ENCODE measurements around the gene TP53INP2. TPM values are rescaled to one million over a fixed set of nuclear protein-coding genes. Genes with fewer than 3 reads are reported as not detected.

TP53INP2 gene
- total and polyA plus RNA-seq, 2 of the 8 experiments (the other 6 are each of a cell fraction or from before 2014, with no cell fraction given): 2.4 to 4.8 TPM

DNA sequence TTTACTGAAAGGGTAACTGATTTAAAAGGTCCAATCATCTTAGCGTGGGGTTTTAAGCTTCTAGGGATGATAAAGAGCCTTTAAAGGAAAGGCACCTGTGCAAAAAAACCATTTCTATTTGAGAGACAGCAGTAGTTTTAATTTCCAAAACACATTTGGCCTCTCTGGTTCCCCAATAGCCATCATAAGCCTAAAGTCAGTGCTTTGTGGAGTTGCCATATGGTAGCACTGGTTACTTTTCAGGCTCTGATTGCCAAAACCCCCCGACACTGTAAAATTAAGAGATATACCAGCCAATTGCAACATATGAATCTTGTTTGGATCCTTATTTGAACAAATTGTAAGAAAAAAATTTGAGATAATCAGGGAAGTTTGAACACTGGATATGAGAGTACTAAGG lies 44.6 kb downstream of the TP53INP2 start:
- TF ChIP-seq, protein P1, sequence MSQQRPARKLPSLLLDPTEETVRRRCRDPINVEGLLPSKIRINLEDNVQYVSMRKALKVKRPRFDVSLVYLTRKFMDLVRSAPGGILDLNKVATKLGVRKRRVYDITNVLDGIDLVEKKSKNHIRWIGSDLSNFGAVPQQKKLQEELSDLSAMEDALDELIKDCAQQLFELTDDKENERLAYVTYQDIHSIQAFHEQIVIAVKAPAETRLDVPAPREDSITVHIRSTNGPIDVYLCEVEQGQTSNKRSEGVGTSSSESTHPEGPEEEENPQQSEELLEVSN (IDR thresholded peaks at IDR 0.05): no peak
- no peak for TF ChIP-seq HDAC6 (IDR thresholded peaks at IDR 0.05; ENCODE audit: low read depth, low read length)
- no peak for TF ChIP-seq ZNF274 (IDR thresholded peaks at IDR 0.05; ENCODE audit: borderline replicate concordance, extremely low read depth, low read length)
- TF ChIP-seq, protein P2, sequence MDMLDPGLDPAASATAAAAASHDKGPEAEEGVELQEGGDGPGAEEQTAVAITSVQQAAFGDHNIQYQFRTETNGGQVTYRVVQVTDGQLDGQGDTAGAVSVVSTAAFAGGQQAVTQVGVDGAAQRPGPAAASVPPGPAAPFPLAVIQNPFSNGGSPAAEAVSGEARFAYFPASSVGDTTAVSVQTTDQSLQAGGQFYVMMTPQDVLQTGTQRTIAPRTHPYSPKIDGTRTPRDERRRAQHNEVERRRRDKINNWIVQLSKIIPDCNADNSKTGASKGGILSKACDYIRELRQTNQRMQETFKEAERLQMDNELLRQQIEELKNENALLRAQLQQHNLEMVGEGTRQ (IDR thresholded peaks at IDR 0.05; ENCODE audit: low read length): no peak
- TF ChIP-seq CBX8 (IDR thresholded peaks at IDR 0.05; ENCODE audit: borderline replicate concordance, low read depth, low read length): no peak
- CTCF ChIA-PET (ENCODE audit: partially characterized antibody): interaction anchor here (1.0 kb wide), 1 partner anchor 18 kb away, joined by 4 read pairs; no protein-coding TSS in a partner anchor

More for the DNA sequence above, 44.6 kb downstream of the TP53INP2 start:
- H3K56ac ChIP-seq (replicated peaks; ENCODE audit: insufficient read length, low read depth, low read length): no peak overlapping the region
- no peak overlapping the region for H3K27ac ChIP-seq (ENCODE audit: low read depth, low read length)
- no peak overlapping the region for H3K18ac ChIP-seq (ENCODE audit: extremely low read depth, low read length)
- H3K4me2 ChIP-seq (ENCODE audit: insufficient read depth in 1 of 2, low read depth in 2 of 2, low read length in 2 of 2): no peak overlapping the region
- WGBS, 2 experiments (ENCODE audit: extremely low coverage in 1 of 2, insufficient coverage in 1 of 2, insufficient read length in 1 of 2, insufficient replicate concordance in 2 of 2, low coverage in 1 of 2, low lambda C conversion rate in 2 of 2, missing lambda C conversion rate in 1 of 2): 100% methylated on average over 2 of the region's 2 CpGs; no CpG with 5 or more reads in 1 of the 2 experiments
- H3K4me3 ChIP-seq (ENCODE audit: extremely low read depth in 1 of 4, insufficient read depth in 2 of 4, low read depth in 3 of 4, low read length in 4 of 4): no peak overlapping the region
- H2AK5ac ChIP-seq (ENCODE audit: low read depth, low read length): no peak overlapping the region
- no peaks in the 10 kb centered on the region for H3K23me2 ChIP-seq (ENCODE audit: low read depth, low read length)
- no peak overlapping the region for H3K14ac ChIP-seq (ENCODE audit: insufficient read length)
- no peak for DNase-seq (ENCODE audit: low read depth in 1 of 2, low spot score in 2 of 2)
- H2BK5ac ChIP-seq (ENCODE audit: low read depth, low read length): no peak overlapping the region
- POLR2A ChIA-PET (ENCODE audit: partially characterized antibody): no interaction called here
- no peaks in the 10 kb centered on the region for H3K4me1 ChIP-seq (replicated peaks in 1 of 4; ENCODE audit: control insufficient read depth in 3 of 4, insufficient read depth in 4 of 4, low read length in 3 of 4)
- H3K79me2 ChIP-seq (ENCODE audit: control insufficient read depth in 1 of 2, insufficient read depth in 2 of 2, low read length in 2 of 2): no peaks in the 10 kb centered on the region
- H2BK120ac ChIP-seq (replicated peaks; ENCODE audit: low read depth, low read length): no peak overlapping the region
- H4K20me1 ChIP-seq (replicated peaks in 1 of 2; ENCODE audit: control insufficient read depth in 1 of 2, insufficient read depth in 2 of 2, low read length in 2 of 2): peaks cover 0 to 2% of the 10 kb centered on the region in 2 experiments
- no peak overlapping the region for H2BK20ac ChIP-seq (ENCODE audit: low read length)
- no peak overlapping the region for H2BK12ac ChIP-seq (ENCODE audit: low read depth, low read length)
- H3K9me3 ChIP-seq (ENCODE audit: insufficient read depth in 2 of 2, low read depth in 1 of 2, low read length in 1 of 2): no peaks in the 10 kb centered on the region
- no peak overlapping the region for H3K9ac ChIP-seq (replicated peaks in 1 of 4; ENCODE audit: extremely low read depth in 1 of 4, low read depth in 3 of 4, low read length in 3 of 4)
- H4K8ac ChIP-seq (ENCODE audit: extremely low read depth, insufficient read depth, low read length): no peak overlapping the region
- no peaks in the 10 kb centered on the region for H3K79me1 ChIP-seq (ENCODE audit: low read depth, low read length)
- H3K4ac ChIP-seq (replicated peaks; ENCODE audit: insufficient read length, low read depth, low read length): no peak overlapping the region
- H2AFZ ChIP-seq (ENCODE audit: low read length): no peak overlapping the region
- no peak overlapping the region for H4K91ac ChIP-seq (replicated peaks; ENCODE audit: insufficient read length, low read length)
- no peak for FAIRE-seq
- H3K23ac ChIP-seq (ENCODE audit: insufficient read length): no peak overlapping the region
- H3K36me3 ChIP-seq (ENCODE audit: control insufficient read depth in 2 of 4, insufficient read depth in 4 of 4, low read length in 3 of 4): peaks cover 2 to 8% (median 4%) of the 10 kb centered on the region in 4 experiments; a peak in 6 of 8 replicates
- H3K27me3 ChIP-seq (replicated peaks in 1 of 4; ENCODE audit: control insufficient read depth in 3 of 4, extremely low read depth in 1 of 4, insufficient read depth in 3 of 4, low read length in 3 of 4): no peaks in the 10 kb centered on the region
- no peak overlapping the region for H4K5ac ChIP-seq (ENCODE audit: insufficient read length, low read depth, low read length)
- H2BK15ac ChIP-seq (ENCODE audit: low read length): no peak overlapping the region
